ENCODE measurements around the gene MCC.

The MCC gene

GRCh38 chr5:113226116-113226736 lies 262.0 kb downstream of the MCC start:
- no peak overlapping the region for H3K4me3 ChIP-seq (ENCODE audit: low read depth, low read length)
- TF ChIP-seq CTCF (IDR thresholded peaks at IDR 0.05; ENCODE audit: borderline replicate concordance, insufficient read depth, low read depth, low read length): no peak

GRCh38 chr5:113225259-113225658 lies 263.0 kb downstream of the MCC start:
- no peak overlapping the region for H3K4me3 ChIP-seq (ENCODE audit: low read depth, low read length)
- TF ChIP-seq CTCF (IDR thresholded peaks at IDR 0.05; ENCODE audit: borderline replicate concordance, insufficient read depth, low read depth, low read length): no peak

GRCh38 chr5:113224605-113225065 lies 263.6 kb downstream of the MCC start:
- no peak overlapping the region for H3K4me3 ChIP-seq (ENCODE audit: low read depth, low read length)
- no peak for TF ChIP-seq CTCF (IDR thresholded peaks at IDR 0.05; ENCODE audit: borderline replicate concordance, insufficient read depth, low read depth, low read length)

GRCh38 chr5:113223831-113224604 lies 264.2 kb downstream of the MCC start:
- no peak overlapping the region for H3K4me3 ChIP-seq (ENCODE audit: low read depth, low read length)
- TF ChIP-seq CTCF (IDR thresholded peaks at IDR 0.05; ENCODE audit: borderline replicate concordance, insufficient read depth, low read depth, low read length): no peak

- no peak overlapping the region for H3K4me3 ChIP-seq (ENCODE audit: low read depth, low read length)
- TF ChIP-seq CTCF (IDR thresholded peaks at IDR 0.05; ENCODE audit: borderline replicate concordance, insufficient read depth, low read depth, low read length): no peak
Observed at GRCh38 chr5:113223315-113223714, 264.9 kb downstream of the MCC start.

- no peak overlapping the region for H3K4me3 ChIP-seq (ENCODE audit: low read depth, low read length)
- no peak for TF ChIP-seq CTCF (IDR thresholded peaks at IDR 0.05; ENCODE audit: borderline replicate concordance, insufficient read depth, low read depth, low read length)
Observed at GRCh38 chr5:113221294-113222176, 266.7 kb downstream of the MCC start.
